Activated CD4-positive, alpha-beta T cell treated with anti-CD3 and anti-CD28 coated beads, Interleukin-2, amount 50 U/mL, for 16 hours (primary cell): ENCODE results near the gene HAGH.
A peak's percentile ranks its signal among the peaks of the same experiment; 100 is the strongest.

Source experiments
- DNase-seq: peaks from one replicate; pipeline ENCODE4 v3.0.0-alpha.2; 2020

Gene HAGH

GRCh38 chr16:1831186-1832075 is 4.8 kb upstream of the HAGH start:
- no peak for DNase-seq

- DNase-seq = no peak
These were observed 3.6 kb upstream of the HAGH start for GRCh38 chr16:1830213-1830612.

GRCh38 chr16:1828645-1829410 is 2.2 kb upstream of the HAGH start:
- DNase-seq = no peak

GRCh38 chr16:1825864-1826690 is 548 bp downstream of the HAGH start:
- peak; percentile 58 for DNase-seq

- no peak for DNase-seq
These were observed 1.2 kb downstream of the HAGH start for GRCh38 chr16:1825381-1825863.

- peak; percentile 14 for DNase-seq
These were observed 2.8 kb downstream of the HAGH start for GRCh38 chr16:1823821-1824220.

- DNase-seq = no peak
These were observed 3.8 kb downstream of the HAGH start for GRCh38 chr16:1822801-1823200.

- DNase-seq = no peak
These were observed 4.6 kb downstream of the HAGH start for GRCh38 chr16:1821861-1822611.

GRCh38 chr16:1820946-1821290 is 5.7 kb downstream of the HAGH start:
- DNase-seq = no peak

GRCh38 chr16:1820096-1820945 is 6.3 kb downstream of the HAGH start:
- no peak for DNase-seq

- no peak for DNase-seq
These were observed 7.0 kb downstream of the HAGH start for GRCh38 chr16:1819611-1820010.

- no peak for DNase-seq
These were observed 7.6 kb downstream of the HAGH start for GRCh38 chr16:1818873-1819525.

- DNase-seq = no peak
These were observed 8.3 kb downstream of the HAGH start for GRCh38 chr16:1818204-1818872.

GRCh38 chr16:1817716-1818115 is 8.9 kb downstream of the HAGH start:
- no peak for DNase-seq

GRCh38 chr16:1817276-1817589 is 9.4 kb downstream of the HAGH start:
- no peak for DNase-seq

- DNase-seq = no peak
These were observed 10.0 kb downstream of the HAGH start for GRCh38 chr16:1816396-1817275.

- no peak for DNase-seq
These were observed 11.2 kb downstream of the HAGH start for GRCh38 chr16:1815461-1815860.

GRCh38 chr16:1812732-1813163 is 13.9 kb downstream of the HAGH start:
- peak; percentile 48 for DNase-seq

GRCh38 chr16:1810536-1810935 is 16.1 kb downstream of the HAGH start:
- no peak for DNase-seq
